Measurements from ENCODE around the gene IFT20. TPM values are rescaled to one million over a fixed set of nuclear protein-coding genes. Genes with fewer than 3 reads are reported as not detected.

IFT20 gene
- total and polyA plus RNA-seq, 2 of the 13 experiments (the other 11 are each of a cell fraction or from before 2014, with no cell fraction given) = 28.0 to 37.8 TPM

DNA sequence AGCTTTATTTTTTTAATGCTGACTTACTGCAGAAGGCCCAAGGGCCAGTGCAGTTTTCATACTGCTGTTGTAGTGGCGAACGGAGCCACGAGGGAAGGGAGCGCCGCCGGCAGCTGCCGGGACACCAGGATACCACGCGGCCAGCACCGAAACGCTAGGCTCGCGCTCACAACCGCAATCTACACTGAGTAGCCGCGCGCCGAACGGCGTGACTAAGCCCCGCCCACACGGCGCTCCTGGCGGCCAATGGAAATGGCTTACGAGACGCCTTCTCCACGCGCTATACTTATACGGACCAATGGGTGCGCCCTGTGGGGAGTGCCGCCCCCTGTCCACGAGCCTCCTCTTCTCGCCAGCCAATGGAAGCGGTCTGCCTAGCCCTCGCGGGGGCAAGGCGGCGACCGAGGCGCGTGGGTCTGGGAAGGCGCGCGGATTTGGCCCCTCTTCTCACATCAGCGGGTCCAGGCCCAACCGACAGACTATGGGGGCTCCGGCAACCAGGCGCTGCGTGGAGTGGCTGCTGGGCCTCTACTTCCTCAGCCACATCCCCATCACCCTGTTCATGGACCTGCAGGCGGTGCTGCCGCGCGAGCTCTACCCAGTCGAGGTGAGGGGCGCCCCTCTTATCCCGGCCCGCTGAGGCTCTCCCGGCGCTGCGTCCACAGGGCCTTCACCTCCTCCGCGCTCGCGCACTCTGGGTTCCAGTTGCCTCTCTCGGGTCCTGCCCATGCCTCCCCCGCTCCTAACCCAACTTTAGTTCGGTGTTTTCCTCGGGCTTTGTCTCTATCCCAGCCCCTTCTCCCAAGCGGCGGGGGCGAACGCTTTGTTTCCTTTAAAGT lies 16.3 kb downstream of the IFT20 start, which contains the start of gene TMEM97 (continued):
- TF ChIP-seq, protein P1, sequence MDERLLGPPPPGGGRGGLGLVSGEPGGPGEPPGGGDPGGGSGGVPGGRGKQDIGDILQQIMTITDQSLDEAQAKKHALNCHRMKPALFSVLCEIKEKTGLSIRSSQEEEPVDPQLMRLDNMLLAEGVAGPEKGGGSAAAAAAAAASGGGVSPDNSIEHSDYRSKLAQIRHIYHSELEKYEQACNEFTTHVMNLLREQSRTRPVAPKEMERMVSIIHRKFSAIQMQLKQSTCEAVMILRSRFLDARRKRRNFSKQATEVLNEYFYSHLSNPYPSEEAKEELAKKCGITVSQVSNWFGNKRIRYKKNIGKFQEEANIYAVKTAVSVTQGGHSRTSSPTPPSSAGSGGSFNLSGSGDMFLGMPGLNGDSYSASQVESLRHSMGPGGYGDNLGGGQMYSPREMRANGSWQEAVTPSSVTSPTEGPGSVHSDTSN (CRISPR knock-in tag; IDR thresholded peaks at IDR 0.05) = no peak
- TF ChIP-seq ZNF749 (CRISPR knock-in tag; IDR thresholded peaks at IDR 0.05; ENCODE audit: borderline replicate concordance) = peak; percentile 96
- no peak for TF ChIP-seq ZNF678 (CRISPR knock-in tag; IDR thresholded peaks at IDR 0.05)
- TF ChIP-seq, protein P2, sequence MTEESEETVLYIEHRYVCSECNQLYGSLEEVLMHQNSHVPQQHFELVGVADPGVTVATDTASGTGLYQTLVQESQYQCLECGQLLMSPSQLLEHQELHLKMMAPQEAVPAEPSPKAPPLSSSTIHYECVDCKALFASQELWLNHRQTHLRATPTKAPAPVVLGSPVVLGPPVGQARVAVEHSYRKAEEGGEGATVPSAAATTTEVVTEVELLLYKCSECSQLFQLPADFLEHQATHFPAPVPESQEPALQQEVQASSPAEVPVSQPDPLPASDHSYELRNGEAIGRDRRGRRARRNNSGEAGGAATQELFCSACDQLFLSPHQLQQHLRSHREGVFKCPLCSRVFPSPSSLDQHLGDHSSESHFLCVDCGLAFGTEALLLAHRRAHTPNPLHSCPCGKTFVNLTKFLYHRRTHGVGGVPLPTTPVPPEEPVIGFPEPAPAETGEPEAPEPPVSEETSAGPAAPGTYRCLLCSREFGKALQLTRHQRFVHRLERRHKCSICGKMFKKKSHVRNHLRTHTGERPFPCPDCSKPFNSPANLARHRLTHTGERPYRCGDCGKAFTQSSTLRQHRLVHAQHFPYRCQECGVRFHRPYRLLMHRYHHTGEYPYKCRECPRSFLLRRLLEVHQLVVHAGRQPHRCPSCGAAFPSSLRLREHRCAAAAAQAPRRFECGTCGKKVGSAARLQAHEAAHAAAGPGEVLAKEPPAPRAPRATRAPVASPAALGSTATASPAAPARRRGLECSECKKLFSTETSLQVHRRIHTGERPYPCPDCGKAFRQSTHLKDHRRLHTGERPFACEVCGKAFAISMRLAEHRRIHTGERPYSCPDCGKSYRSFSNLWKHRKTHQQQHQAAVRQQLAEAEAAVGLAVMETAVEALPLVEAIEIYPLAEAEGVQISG (CRISPR knock-in tag; IDR thresholded peaks at IDR 0.05) = peak; percentile 71
- TF ChIP-seq RBFOX2 (IDR thresholded peaks at IDR 0.05; ENCODE audit: low read depth, low read length) = peak; percentile 80
- TF ChIP-seq, protein P3, sequence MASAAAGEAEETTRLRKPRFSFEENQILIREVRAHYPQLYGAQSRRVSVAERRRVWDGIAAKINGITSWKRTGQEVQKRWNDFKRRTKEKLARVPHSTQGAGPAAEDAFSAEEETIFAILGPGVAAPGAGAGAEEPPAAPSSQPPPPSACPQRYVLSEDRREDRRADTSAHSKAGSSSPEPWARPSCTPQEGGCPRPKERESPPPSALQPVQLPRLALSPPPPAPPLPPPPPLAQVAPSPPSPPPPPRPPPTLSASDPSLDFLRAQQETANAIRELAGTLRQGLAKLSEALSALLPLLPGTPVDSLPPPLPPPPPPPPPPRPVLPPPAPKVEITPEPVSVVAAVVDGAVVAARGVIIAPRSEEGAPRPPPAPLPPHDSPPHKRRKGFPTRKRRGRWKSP (CRISPR knock-in tag; IDR thresholded peaks at IDR 0.05) = peak; percentile 95
- TF ChIP-seq ZNF780A (CRISPR knock-in tag; IDR thresholded peaks at IDR 0.05) = no peak
- TF ChIP-seq, protein P4, sequence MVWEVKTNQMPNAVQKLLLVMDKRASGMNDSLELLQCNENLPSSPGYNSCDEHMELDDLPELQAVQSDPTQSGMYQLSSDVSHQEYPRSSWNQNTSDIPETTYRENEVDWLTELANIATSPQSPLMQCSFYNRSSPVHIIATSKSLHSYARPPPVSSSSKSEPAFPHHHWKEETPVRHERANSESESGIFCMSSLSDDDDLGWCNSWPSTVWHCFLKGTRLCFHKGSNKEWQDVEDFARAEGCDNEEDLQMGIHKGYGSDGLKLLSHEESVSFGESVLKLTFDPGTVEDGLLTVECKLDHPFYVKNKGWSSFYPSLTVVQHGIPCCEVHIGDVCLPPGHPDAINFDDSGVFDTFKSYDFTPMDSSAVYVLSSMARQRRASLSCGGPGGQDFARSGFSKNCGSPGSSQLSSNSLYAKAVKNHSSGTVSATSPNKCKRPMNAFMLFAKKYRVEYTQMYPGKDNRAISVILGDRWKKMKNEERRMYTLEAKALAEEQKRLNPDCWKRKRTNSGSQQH (CRISPR knock-in tag; IDR thresholded peaks at IDR 0.05; ENCODE audit: low read depth) = no peak; the same call in 1 of the 2 replicates
- TF ChIP-seq, protein P5, sequence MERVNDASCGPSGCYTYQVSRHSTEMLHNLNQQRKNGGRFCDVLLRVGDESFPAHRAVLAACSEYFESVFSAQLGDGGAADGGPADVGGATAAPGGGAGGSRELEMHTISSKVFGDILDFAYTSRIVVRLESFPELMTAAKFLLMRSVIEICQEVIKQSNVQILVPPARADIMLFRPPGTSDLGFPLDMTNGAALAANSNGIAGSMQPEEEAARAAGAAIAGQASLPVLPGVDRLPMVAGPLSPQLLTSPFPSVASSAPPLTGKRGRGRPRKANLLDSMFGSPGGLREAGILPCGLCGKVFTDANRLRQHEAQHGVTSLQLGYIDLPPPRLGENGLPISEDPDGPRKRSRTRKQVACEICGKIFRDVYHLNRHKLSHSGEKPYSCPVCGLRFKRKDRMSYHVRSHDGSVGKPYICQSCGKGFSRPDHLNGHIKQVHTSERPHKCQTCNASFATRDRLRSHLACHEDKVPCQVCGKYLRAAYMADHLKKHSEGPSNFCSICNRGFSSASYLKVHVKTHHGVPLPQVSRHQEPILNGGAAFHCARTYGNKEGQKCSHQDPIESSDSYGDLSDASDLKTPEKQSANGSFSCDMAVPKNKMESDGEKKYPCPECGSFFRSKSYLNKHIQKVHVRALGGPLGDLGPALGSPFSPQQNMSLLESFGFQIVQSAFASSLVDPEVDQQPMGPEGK (CRISPR knock-in tag; IDR thresholded peaks at IDR 0.05) = peak; percentile 41; the same call in 1 of the 2 replicates
- TF ChIP-seq TP53 (CRISPR knock-in tag; conservative IDR thresholded peaks at IDR 0.05) = peak; percentile 13; the same call in 1 of the 2 replicates
- TF ChIP-seq PITX1 (CRISPR knock-in tag; IDR thresholded peaks at IDR 0.05) = no peak; the same call in 1 of the 2 replicates
- peak; percentile 84 for TF ChIP-seq ZNF564 (CRISPR knock-in tag; IDR thresholded peaks at IDR 0.05)
- TF ChIP-seq ZNF367 (CRISPR knock-in tag; IDR thresholded peaks at IDR 0.05; ENCODE audit: borderline replicate concordance) = no peak
- TF ChIP-seq ZNF121 (CRISPR knock-in tag; IDR thresholded peaks at IDR 0.05) = no peak; the same call in 1 of the 2 replicates
- TF ChIP-seq RAD51 (IDR thresholded peaks at IDR 0.05; ENCODE audit: borderline replicate concordance) = no peak
- TF ChIP-seq ZFP62 (CRISPR knock-in tag; IDR thresholded peaks at IDR 0.05) = no peak
- TF ChIP-seq CHD4 (IDR thresholded peaks at IDR 0.05; ENCODE audit: borderline replicate concordance, low read length) = no peak
- TF ChIP-seq ARID2 (CRISPR knock-in tag; IDR thresholded peaks at IDR 0.05; ENCODE audit: borderline replicate concordance) = peak; percentile 93

Data from HepG2 (cell line).